Loucy (cell line): ENCODE data around the gene ACVR1.

ENCODE experiments used
- EZH2phosphoT487 ChIP-seq: fragments of 200-600 bp; IDR thresholded peaks from 2 replicates; pipeline ENCODE4 v1.6.1; 2018; ENCODE audit warnings: antibody characterized with exemption, mild to moderate bottlenecking, moderate library complexity, borderline replicate concordance
- TF ChIP-seq, protein P1 (sequence below): fragments of 200-600 bp; sonication (generic); conservative IDR thresholded peaks from 2 replicates; pipeline ENCODE4 v1.5.1; 2014; ENCODE audit warnings: mild to moderate bottlenecking, antibody characterized with exemption, low read length

GRCh38 chr2:157819761-157820160 lies 56.4 kb downstream of the ACVR1 start:
- TF ChIP-seq, protein P1, sequence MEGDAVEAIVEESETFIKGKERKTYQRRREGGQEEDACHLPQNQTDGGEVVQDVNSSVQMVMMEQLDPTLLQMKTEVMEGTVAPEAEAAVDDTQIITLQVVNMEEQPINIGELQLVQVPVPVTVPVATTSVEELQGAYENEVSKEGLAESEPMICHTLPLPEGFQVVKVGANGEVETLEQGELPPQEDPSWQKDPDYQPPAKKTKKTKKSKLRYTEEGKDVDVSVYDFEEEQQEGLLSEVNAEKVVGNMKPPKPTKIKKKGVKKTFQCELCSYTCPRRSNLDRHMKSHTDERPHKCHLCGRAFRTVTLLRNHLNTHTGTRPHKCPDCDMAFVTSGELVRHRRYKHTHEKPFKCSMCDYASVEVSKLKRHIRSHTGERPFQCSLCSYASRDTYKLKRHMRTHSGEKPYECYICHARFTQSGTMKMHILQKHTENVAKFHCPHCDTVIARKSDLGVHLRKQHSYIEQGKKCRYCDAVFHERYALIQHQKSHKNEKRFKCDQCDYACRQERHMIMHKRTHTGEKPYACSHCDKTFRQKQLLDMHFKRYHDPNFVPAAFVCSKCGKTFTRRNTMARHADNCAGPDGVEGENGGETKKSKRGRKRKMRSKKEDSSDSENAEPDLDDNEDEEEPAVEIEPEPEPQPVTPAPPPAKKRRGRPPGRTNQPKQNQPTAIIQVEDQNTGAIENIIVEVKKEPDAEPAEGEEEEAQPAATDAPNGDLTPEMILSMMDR = no peak
- TF ChIP-seq EZH2phosphoT487 = no peak
